Measurements from ENCODE around the gene BCAS3.
A peak's percentile ranks its signal among the peaks of the same experiment; 100 is the strongest.

The BCAS3 gene

DNA sequence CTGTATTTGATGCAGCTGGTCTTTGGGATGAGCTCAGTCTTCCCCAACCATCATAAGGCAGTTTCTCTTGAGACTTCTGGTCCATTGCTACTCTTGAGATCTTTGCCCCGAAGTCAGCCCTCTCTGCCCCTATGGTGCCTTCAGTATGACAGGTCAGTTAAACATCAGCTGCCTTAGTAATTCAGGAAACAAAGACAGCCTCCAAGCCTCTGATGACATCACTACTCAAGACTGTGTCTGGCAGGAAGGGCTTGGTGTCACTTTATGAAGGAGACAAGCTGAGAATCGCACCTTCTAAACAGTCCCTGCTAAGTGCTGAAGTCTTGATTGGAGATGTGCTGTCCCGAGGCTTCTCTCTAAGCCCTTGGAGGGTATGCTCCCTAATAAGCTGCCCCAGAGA lies 617.1 kb downstream of the BCAS3 start:
- no peak overlapping the region for H3K4me3 ChIP-seq (ENCODE audit: low read length in 2 of 2)
- H3K9me3 ChIP-seq (ENCODE audit: control insufficient read depth in 2 of 2, low read length in 2 of 2), result no peaks in the 10 kb centered on the region
- H3K27me3 ChIP-seq (ENCODE audit: control insufficient read depth in 1 of 2, insufficient read depth in 2 of 2, low read length in 2 of 2), result no peaks in the 10 kb centered on the region
- H3K9ac ChIP-seq (ENCODE audit: low read length in 2 of 2), result no peak overlapping the region
- H3K27ac ChIP-seq (ENCODE audit: low read length), result no peak overlapping the region
- H3K36me3 ChIP-seq (ENCODE audit: control insufficient read depth in 2 of 2, insufficient read depth in 2 of 2, low read length in 2 of 2), result no peaks in the 10 kb centered on the region
- H3K4me1 ChIP-seq (ENCODE audit: control insufficient read depth, insufficient read depth, low read length), result peaks cover 13% of the 10 kb centered on the region

- Histone ChIP-seq H3K27ac (ENCODE audit: low read length) (no peak overlapping the region), H3K27me3 (ENCODE audit: control insufficient read depth in 1 of 2, insufficient read depth in 2 of 2, low read length in 2 of 2) (no peaks in the 10 kb centered on the region), H3K4me1 (ENCODE audit: control insufficient read depth, insufficient read depth, low read length) (peaks cover 17% of the 10 kb centered on the region), H3K9me3 (ENCODE audit: control insufficient read depth in 2 of 2, low read length in 2 of 2) (no peaks in the 10 kb centered on the region), H3K36me3 (ENCODE audit: control insufficient read depth in 2 of 2, insufficient read depth in 2 of 2, low read length in 2 of 2) (no peaks in the 10 kb centered on the region), H3K4me3 (ENCODE audit: low read length in 2 of 2) (no peak overlapping the region), H3K9ac (ENCODE audit: low read length in 2 of 2) (no peak overlapping the region)
Observed at GRCh38 chr17:61296058-61296457, 618.4 kb downstream of the BCAS3 start.

GRCh38 chr17:61299517-61300513 lies 622.2 kb downstream of the BCAS3 start:
- Histone ChIP-seq H3K4me1 (ENCODE audit: control insufficient read depth, insufficient read depth, low read length) (peaks cover 16% of the 10 kb centered on the region), H3K27ac (ENCODE audit: low read length) (no peak overlapping the region), H3K9me3 (ENCODE audit: control insufficient read depth in 2 of 2, low read length in 2 of 2) (no peaks in the 10 kb centered on the region), H3K27me3 (ENCODE audit: control insufficient read depth in 1 of 2, insufficient read depth in 2 of 2, low read length in 2 of 2) (no peaks in the 10 kb centered on the region), H3K9ac (ENCODE audit: low read length in 2 of 2) (no peak overlapping the region), H3K4me3 (ENCODE audit: low read length in 2 of 2) (no peak overlapping the region), H3K36me3 (ENCODE audit: control insufficient read depth in 2 of 2, insufficient read depth in 2 of 2, low read length in 2 of 2) (no peaks in the 10 kb centered on the region)

DNA sequence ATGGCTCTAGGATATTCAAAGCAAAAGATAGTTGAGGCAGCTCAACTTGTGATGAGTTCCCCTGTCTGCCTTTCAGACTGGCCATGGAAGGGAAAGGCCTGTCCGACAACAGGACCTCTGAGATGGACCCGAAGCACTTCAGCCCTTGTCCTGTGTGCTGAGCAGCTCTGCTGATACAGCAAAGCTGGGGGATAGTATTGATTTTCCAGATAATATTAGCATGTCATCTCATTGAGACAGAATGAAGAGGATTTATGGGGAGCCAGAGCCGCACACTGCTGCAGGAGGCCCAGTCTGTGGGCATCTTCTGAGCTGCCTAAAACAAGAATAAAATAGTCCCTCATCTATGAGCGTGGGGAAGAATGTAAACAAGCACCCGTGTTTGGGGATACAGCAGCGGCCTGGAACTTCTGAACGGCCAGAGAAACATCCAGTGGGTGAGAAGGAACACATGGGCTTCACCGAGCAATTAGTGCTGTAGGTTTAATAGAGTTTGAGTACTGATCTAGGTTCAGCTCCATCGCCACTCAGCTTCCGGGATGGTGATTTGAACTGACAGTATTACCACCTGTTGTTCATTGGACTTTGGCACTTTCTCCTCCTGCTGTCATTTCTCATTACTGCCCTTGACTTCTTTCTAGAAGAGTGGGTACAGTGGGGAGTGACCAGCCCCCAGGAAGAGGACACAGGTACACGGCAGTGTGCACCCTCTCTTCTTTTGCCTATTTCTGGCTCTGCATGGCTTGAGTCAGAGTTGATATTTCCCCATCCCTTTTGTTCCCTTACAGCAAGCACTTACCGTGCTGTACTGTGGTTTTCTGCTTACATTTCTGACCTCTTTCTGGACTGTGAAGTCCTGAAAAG lies 625.5 kb downstream of the BCAS3 start:
- Histone ChIP-seq H3K9me3 (ENCODE audit: control insufficient read depth in 2 of 2, low read length in 2 of 2) (no peaks in the 10 kb centered on the region), H3K4me1 (ENCODE audit: control insufficient read depth, insufficient read depth, low read length) (peaks cover 14% of the 10 kb centered on the region), H3K9ac (ENCODE audit: low read length in 2 of 2) (no peak overlapping the region), H3K4me3 (ENCODE audit: low read length in 2 of 2) (no peak overlapping the region), H3K27me3 (ENCODE audit: control insufficient read depth in 1 of 2, insufficient read depth in 2 of 2, low read length in 2 of 2) (no peaks in the 10 kb centered on the region), H3K36me3 (ENCODE audit: control insufficient read depth in 2 of 2, insufficient read depth in 2 of 2, low read length in 2 of 2) (no peaks in the 10 kb centered on the region), H3K27ac (ENCODE audit: low read length) (no peak overlapping the region)

- Histone ChIP-seq H3K9ac (ENCODE audit: low read length in 2 of 2) (no peak overlapping the region), H3K4me1 (ENCODE audit: control insufficient read depth, insufficient read depth, low read length) (peaks cover 14% of the 10 kb centered on the region), H3K9me3 (ENCODE audit: control insufficient read depth in 2 of 2, low read length in 2 of 2) (no peaks in the 10 kb centered on the region), H3K27ac (ENCODE audit: low read length) (no peak overlapping the region), H3K36me3 (ENCODE audit: control insufficient read depth in 2 of 2, insufficient read depth in 2 of 2, low read length in 2 of 2) (no peaks in the 10 kb centered on the region), H3K27me3 (ENCODE audit: control insufficient read depth in 1 of 2, insufficient read depth in 2 of 2, low read length in 2 of 2) (no peaks in the 10 kb centered on the region), H3K4me3 (ENCODE audit: low read length in 2 of 2) (no peak overlapping the region)
Observed at GRCh38 chr17:61303817-61304096, 626.1 kb downstream of the BCAS3 start.

GRCh38 chr17:61305024-61305423 lies 627.4 kb downstream of the BCAS3 start:
- no peak overlapping the region for H3K9ac ChIP-seq (ENCODE audit: low read length in 2 of 2)
- no peak overlapping the region for H3K27ac ChIP-seq (ENCODE audit: low read length)
- H3K36me3 ChIP-seq (ENCODE audit: control insufficient read depth in 2 of 2, insufficient read depth in 2 of 2, low read length in 2 of 2), result no peaks in the 10 kb centered on the region
- H3K27me3 ChIP-seq (ENCODE audit: control insufficient read depth in 1 of 2, insufficient read depth in 2 of 2, low read length in 2 of 2), result no peaks in the 10 kb centered on the region
- no peak overlapping the region for H3K4me3 ChIP-seq (ENCODE audit: low read length in 2 of 2)
- no peaks in the 10 kb centered on the region for H3K9me3 ChIP-seq (ENCODE audit: control insufficient read depth in 2 of 2, low read length in 2 of 2)
- H3K4me1 ChIP-seq (ENCODE audit: control insufficient read depth, insufficient read depth, low read length), result peaks cover 26% of the 10 kb centered on the region

DNA sequence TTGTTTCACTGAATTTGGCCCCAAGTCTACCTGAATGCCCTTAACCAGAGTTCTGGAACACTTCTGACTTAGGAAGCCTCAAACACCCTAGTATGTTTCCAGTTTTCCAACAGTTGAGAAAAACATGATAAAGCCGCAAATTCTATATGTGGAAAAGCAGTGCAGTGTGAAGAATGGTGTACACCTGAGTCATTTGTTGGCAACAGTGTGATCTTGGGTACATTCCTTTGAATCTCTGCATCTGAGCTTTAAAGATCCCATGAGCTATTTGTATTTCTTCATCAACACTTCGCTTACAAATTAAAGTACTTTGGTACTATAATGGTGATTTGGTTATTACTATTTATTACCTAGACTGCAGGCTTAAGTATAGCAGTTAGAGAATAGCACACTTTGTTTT lies 628.4 kb downstream of the BCAS3 start:
- Histone ChIP-seq H3K27ac (ENCODE audit: low read length) (no peak overlapping the region), H3K9me3 (ENCODE audit: control insufficient read depth in 2 of 2, low read length in 2 of 2) (no peaks in the 10 kb centered on the region), H3K4me3 (ENCODE audit: low read length in 2 of 2) (no peak overlapping the region), H3K9ac (ENCODE audit: low read length in 2 of 2) (no peak overlapping the region), H3K4me1 (ENCODE audit: control insufficient read depth, insufficient read depth, low read length) (peaks cover 23% of the 10 kb centered on the region), H3K27me3 (ENCODE audit: control insufficient read depth in 1 of 2, insufficient read depth in 2 of 2, low read length in 2 of 2) (no peaks in the 10 kb centered on the region), H3K36me3 (ENCODE audit: control insufficient read depth in 2 of 2, insufficient read depth in 2 of 2, low read length in 2 of 2) (no peaks in the 10 kb centered on the region)

- Histone ChIP-seq H3K9me3 (ENCODE audit: control insufficient read depth in 2 of 2, low read length in 2 of 2) (no peaks in the 10 kb centered on the region), H3K9ac (ENCODE audit: low read length in 2 of 2) (no peak overlapping the region), H3K4me1 (ENCODE audit: control insufficient read depth, insufficient read depth, low read length) (peaks cover 18% of the 10 kb centered on the region), H3K27ac (ENCODE audit: low read length) (no peak overlapping the region), H3K27me3 (ENCODE audit: control insufficient read depth in 1 of 2, insufficient read depth in 2 of 2, low read length in 2 of 2) (no peaks in the 10 kb centered on the region), H3K36me3 (ENCODE audit: control insufficient read depth in 2 of 2, insufficient read depth in 2 of 2, low read length in 2 of 2) (no peaks in the 10 kb centered on the region), H3K4me3 (ENCODE audit: low read length in 2 of 2) (no peak overlapping the region)
Observed at GRCh38 chr17:61307905-61308886, 630.5 kb downstream of the BCAS3 start.

- Histone ChIP-seq H3K9ac (ENCODE audit: low read length in 2 of 2) (no peak overlapping the region), H3K27me3 (ENCODE audit: control insufficient read depth in 1 of 2, insufficient read depth in 2 of 2, low read length in 2 of 2) (no peaks in the 10 kb centered on the region), H3K27ac (ENCODE audit: low read length) (peak overlapping the region; percentile 2), H3K36me3 (ENCODE audit: control insufficient read depth in 2 of 2, insufficient read depth in 2 of 2, low read length in 2 of 2) (no peaks in the 10 kb centered on the region), H3K4me3 (ENCODE audit: low read length in 2 of 2) (no peak overlapping the region), H3K4me1 (ENCODE audit: control insufficient read depth, insufficient read depth, low read length) (peaks cover 25% of the 10 kb centered on the region), H3K9me3 (ENCODE audit: control insufficient read depth in 2 of 2, low read length in 2 of 2) (no peaks in the 10 kb centered on the region)
Observed at GRCh38 chr17:61309362-61310256, 632.0 kb downstream of the BCAS3 start.
